Measurements from ENCODE around the gene MTMR3.
"Not testable (repeated sequence)": the region's sequence is repeated elsewhere in the genome, so short reads cannot be mapped to it uniquely, and the experiment has no call there.

- TF ChIP-seq CTCF, POLR2AphosphoS5, POLR2A, EP300 (IDR thresholded peaks at IDR 0.05): not testable (repeated sequence)
Observed at GRCh38 chr22:29836791-29837370, 46.1 kb upstream of the MTMR3 start.
